Kidney epithelial cell (primary cell): Measurements from ENCODE around the gene DPM1. TPM values are rescaled to one million over a fixed set of nuclear protein-coding genes. Genes with fewer than 3 reads are reported as not detected.

Experiments
- DNase-seq: peaks from one replicate; pipeline ENCODE4 v3.0.0-alpha.2; 2010; ENCODE audit warnings: low read depth
- H3K27me3 ChIP-seq: 2 replicates; pipeline ENCODE4 v1.6.0; 2011; ENCODE audit warnings: low read length; ENCODE audit not compliant: control insufficient read depth, insufficient read depth
- H3K36me3 ChIP-seq: 2 replicates; pipeline ENCODE4 v1.5.1; 2011; ENCODE audit warnings: low read length; ENCODE audit not compliant: control insufficient read depth, insufficient read depth
- H3K4me3 ChIP-seq: 2 replicates; pipeline ENCODE4 v1.5.1; 2011; ENCODE audit warnings: low read depth, mild to moderate bottlenecking, control low read depth, low read length
- total RNA-seq: library from RNA; depleted of rRNA; stranded (reverse); fragments of >200 nt; gene quantifications from 2 replicates; pipeline ENCODE4 v1.2.3, GENCODE V29; 2015
- TF ChIP-seq, protein P1 (sequence below): IDR thresholded peaks from 2 replicates; pipeline ENCODE4 v1.5.1; 2011; ENCODE audit warnings: mild to moderate bottlenecking, moderate library complexity, low read length, control low read depth, inconsistent platforms; ENCODE audit not compliant: insufficient read depth, poor library complexity, severe bottlenecking

DPM1 gene
- total RNA-seq, 1 donor from 2014 or later: 73.3 TPM

DNA sequence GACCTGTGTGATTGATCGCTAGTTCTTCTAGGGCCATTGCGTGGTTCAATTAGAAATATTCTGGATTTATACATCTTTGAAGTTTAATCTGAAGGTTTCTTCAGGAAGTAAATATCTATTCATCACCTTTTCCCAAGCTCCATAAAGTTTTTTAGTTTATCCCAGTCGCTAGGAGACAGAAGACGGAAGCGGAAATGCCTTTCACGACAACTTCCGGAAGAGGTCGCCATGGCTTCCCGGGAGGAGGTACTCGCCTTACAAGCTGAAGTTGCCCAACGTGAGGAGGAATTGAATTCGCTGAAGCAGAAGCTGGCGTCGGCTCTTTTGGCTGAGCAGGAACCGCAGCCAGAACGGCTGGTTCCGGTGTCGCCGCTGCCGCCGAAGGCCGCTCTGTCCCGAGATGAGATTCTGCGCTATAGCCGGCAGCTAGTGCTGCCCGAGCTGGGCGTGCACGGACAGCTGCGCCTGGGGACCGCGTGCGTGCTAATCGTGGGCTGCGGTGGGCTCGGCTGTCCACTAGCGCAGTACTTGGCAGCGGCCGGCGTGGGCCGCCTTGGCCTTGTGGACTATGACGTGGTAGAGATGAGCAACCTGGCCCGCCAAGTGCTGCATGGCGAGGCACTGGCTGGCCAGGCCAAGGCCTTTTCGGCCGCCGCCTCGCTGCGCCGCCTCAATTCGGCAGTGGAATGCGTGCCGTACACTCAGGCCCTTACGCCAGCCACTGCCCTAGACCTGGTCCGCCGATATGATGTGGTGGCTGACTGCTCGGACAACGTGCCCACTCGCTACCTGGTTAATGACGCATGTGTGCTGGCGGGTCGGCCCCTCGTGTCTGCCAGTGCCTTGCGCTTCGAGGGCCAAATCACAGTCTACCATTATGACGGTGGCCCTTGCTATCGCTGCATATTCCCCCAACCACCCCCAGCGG, 547 bp upstream of the DPM1 start, which contains the start of gene MOCS3:
MOCS3 (plus strand) TSS at position 204 of the 928 bp plus-strand sequence; CDS start at position 229, 25 bp downstream.
- peak; percentile 63 for DNase-seq
- Histone ChIP-seq H3K4me3 (peak within 1 kb of the TSS; percentile 78), H3K27me3 (no peaks in the 10 kb centered on the region), H3K36me3 (peaks cover 3% of the 10 kb centered on the region)
- TF ChIP-seq, protein P1, sequence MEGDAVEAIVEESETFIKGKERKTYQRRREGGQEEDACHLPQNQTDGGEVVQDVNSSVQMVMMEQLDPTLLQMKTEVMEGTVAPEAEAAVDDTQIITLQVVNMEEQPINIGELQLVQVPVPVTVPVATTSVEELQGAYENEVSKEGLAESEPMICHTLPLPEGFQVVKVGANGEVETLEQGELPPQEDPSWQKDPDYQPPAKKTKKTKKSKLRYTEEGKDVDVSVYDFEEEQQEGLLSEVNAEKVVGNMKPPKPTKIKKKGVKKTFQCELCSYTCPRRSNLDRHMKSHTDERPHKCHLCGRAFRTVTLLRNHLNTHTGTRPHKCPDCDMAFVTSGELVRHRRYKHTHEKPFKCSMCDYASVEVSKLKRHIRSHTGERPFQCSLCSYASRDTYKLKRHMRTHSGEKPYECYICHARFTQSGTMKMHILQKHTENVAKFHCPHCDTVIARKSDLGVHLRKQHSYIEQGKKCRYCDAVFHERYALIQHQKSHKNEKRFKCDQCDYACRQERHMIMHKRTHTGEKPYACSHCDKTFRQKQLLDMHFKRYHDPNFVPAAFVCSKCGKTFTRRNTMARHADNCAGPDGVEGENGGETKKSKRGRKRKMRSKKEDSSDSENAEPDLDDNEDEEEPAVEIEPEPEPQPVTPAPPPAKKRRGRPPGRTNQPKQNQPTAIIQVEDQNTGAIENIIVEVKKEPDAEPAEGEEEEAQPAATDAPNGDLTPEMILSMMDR: no peak

DNA sequence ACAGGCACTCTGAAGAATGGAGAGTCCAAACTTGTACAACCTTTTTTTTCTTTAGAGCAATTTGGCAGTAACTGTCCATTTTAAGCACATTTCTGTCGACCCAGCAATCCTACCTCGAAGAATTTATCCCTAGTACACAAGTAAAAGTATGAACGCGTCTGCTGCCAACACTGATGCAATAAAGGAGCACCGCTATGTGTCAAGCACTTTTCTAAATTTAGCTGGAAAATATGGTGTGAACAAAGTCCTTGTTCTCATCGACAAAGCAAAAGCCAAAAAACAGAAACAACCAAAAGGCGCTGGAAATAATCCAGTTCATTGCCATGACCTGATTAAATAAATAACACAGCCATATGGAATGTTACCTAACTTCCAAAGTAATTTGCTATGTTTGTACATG, 1.1 kb downstream of the DPM1 start:
- peaks cover 3% of the 10 kb centered on the region for H3K36me3 ChIP-seq
- TF ChIP-seq, protein P1: no peak
- peak overlapping the region; percentile 78 for H3K4me3 ChIP-seq
- no peaks in the 10 kb centered on the region for H3K27me3 ChIP-seq
- DNase-seq: no peak

DNA sequence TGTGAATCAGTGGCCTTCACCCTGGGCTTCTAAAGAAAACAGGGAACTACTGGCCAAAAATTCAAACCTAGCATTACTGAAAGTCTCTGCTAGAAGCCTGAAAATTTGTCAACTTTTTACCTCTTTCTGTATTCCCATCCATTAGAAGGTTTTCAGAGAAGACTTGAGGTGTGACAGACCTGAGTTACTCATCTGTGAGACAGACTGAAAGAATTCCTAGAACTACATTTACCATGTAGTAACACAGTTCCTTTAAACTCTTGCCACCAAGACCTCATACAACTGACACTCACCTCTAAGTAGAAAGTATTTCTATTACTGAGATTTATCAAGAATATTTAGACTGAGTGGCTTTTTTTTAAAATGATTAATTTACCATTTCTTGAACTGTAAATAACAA, 4.5 kb downstream of the DPM1 start:
- Histone ChIP-seq H3K36me3 (peaks cover 2% of the 10 kb centered on the region), H3K4me3 (no peak overlapping the region), H3K27me3 (no peaks in the 10 kb centered on the region)
- no peak for DNase-seq
- TF ChIP-seq, protein P1: no peak

DNA sequence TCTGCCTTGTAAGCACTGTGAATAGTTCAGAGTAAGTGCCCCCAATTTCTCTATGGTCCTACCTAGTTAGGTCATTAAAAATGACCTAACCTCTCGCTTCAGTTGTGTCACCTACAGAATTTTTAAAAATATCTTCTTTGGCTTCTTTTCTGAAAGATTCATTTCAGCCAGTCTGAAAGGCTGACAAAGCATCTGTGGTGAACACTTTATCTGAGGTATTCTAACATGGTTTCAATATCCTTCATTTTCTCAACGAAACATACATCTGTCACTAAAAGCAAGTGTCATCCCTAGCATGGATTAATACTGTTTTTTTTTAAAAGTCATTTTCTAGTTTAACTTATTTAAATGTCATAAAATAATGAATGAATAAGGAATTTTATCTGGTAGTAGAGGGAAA, 5.1 kb downstream of the DPM1 start:
- TF ChIP-seq, protein P1: no peak
- Histone ChIP-seq H3K36me3 (peaks cover 2% of the 10 kb centered on the region), H3K27me3 (no peaks in the 10 kb centered on the region), H3K4me3 (no peak overlapping the region)
- DNase-seq: no peak

DNA sequence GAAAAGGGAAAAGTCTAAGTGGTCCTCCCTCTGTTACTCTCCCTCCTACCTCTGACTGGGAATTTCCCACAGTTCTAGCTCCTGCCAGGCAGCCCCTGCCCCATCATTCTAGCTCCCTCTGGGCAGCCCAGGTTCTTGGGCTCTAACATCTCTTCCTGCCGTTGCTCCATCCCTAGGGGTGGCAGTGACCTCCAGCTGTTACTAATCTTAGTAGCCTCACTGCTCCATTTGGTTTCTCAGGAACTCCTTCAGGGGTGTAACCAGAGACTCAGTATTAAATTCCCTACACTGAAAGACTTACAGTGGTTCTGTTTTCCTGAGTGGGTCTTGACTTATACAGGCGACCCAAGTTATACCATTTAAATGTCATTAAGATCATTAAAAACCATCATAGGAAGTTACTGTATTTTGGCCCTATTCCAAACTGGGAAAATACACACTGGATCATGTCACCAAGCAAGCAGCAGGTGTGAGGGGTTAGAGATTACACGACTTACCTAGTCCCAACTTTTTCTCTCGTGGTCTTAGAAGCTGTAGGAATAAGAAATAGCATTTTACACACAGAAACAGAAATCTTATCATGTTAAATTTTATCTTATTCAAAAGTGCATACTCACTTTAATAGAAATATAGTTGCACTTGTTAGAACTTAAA, 10.1 kb downstream of the DPM1 start:
- Histone ChIP-seq H3K36me3 (peaks cover 2% of the 10 kb centered on the region), H3K4me3 (no peak overlapping the region), H3K27me3 (no peaks in the 10 kb centered on the region)
- TF ChIP-seq, protein P1: no peak
- no peak for DNase-seq
